HG03045 (cell line): ENCODE measurements around the gene GIT2.
"Not testable (repeated sequence)": the region's sequence is repeated elsewhere in the genome, so short reads cannot be mapped to it uniquely, and the experiment has no call there.

Experiments
- ATAC-seq: cut with Tn5 transposase; IDR thresholded peaks from one replicate; pipeline ENCODE4 v1.9.1; 2021; ENCODE audit warnings: mild to moderate bottlenecking, moderate library complexity; ENCODE audit not compliant: unreplicated experiment

The GIT2 gene

GRCh38 chr12:109947521-109947920, 48.6 kb downstream of the GIT2 start:
- ATAC-seq = no peak

GRCh38 chr12:109946913-109947312, 49.3 kb downstream of the GIT2 start:
- no peak for ATAC-seq

GRCh38 chr12:109946505-109946904, 49.7 kb downstream of the GIT2 start:
- ATAC-seq = no peak

GRCh38 chr12:109944561-109945359, 51.4 kb downstream of the GIT2 start:
- no peak for ATAC-seq

- no peak for ATAC-seq
These were observed 52.4 kb downstream of the GIT2 start for GRCh38 chr12:109943811-109944210.

- no peak for ATAC-seq
These were observed 55.7 kb downstream of the GIT2 start for GRCh38 chr12:109940339-109940923.

- ATAC-seq = no peak
These were observed 56.7 kb downstream of the GIT2 start for GRCh38 chr12:109939504-109939903.

GRCh38 chr12:109938947-109939346, 57.2 kb downstream of the GIT2 start:
- ATAC-seq = no peak

GRCh38 chr12:109937371-109937770, 58.8 kb downstream of the GIT2 start:
- no peak for ATAC-seq

GRCh38 chr12:109934026-109934425, 62.1 kb downstream of the GIT2 start:
- no peak for ATAC-seq

GRCh38 chr12:109932878-109933503, 63.2 kb downstream of the GIT2 start:
- no peak for ATAC-seq

GRCh38 chr12:109931143-109931542, 65.0 kb downstream of the GIT2 start:
- ATAC-seq = no peak

GRCh38 chr12:109930028-109930800, 66.0 kb downstream of the GIT2 start:
- ATAC-seq = no peak

- not testable (repeated sequence) for ATAC-seq
These were observed 66.8 kb downstream of the GIT2 start for GRCh38 chr12:109929326-109929725.

- ATAC-seq = no peak
These were observed 68.0 kb downstream of the GIT2 start for GRCh38 chr12:109928058-109928656.

GRCh38 chr12:109927622-109928021, 68.5 kb downstream of the GIT2 start:
- ATAC-seq = no peak

GRCh38 chr12:109926488-109927210, 69.5 kb downstream of the GIT2 start:
- ATAC-seq = no peak

- ATAC-seq = no peak
These were observed 70.2 kb downstream of the GIT2 start for GRCh38 chr12:109926016-109926415.

- no peak for ATAC-seq
These were observed 70.9 kb downstream of the GIT2 start for GRCh38 chr12:109925185-109925840.
